ENCODE results near the gene OR51F2. TPM values are rescaled to one million over a fixed set of nuclear protein-coding genes. Genes with fewer than 3 reads are reported as not detected.

The OR51F2 gene
- total and polyA plus RNA-seq, 2 donors from 2014 or later, result not detected

- intact Hi-C loops (cut with DNase I), result no loop called here
- H3K4me3 ChIP-seq (ENCODE audit: low read length in 3 of 3), result no peak overlapping the region
- H3K4me1 ChIP-seq (ENCODE audit: control insufficient read depth in 2 of 3, insufficient read depth in 2 of 3, low read depth in 1 of 3, low read length in 3 of 3), result no peaks in the 10 kb centered on the region
- H3K9me3 ChIP-seq (ENCODE audit: control insufficient read depth in 2 of 3, insufficient read depth in 1 of 3, low read length in 3 of 3), result no peaks in the 10 kb centered on the region
- no peaks in the 10 kb centered on the region for H3K27me3 ChIP-seq (ENCODE audit: control insufficient read depth, insufficient read depth, low read length)
- FAIRE-seq (no peak), DNase-seq (peak in 1 of 5 donors; percentile 35)
- TF ChIP-seq CTCF (IDR thresholded peaks at IDR 0.05; ENCODE audit: borderline replicate concordance, extremely low read depth, insufficient read depth), result no peak
- H3K36me3 ChIP-seq (ENCODE audit: control insufficient read depth in 2 of 3, insufficient read depth in 3 of 3, low read length in 3 of 3), result no peaks in the 10 kb centered on the region
- no peak overlapping the region for H3K27ac ChIP-seq (ENCODE audit: low read depth in 2 of 2, low read length in 2 of 2)
- no peak overlapping the region for H3K9ac ChIP-seq (ENCODE audit: low read length in 3 of 3)
These were observed 9.8 kb downstream of the OR51F2 start for GRCh38 chr11:4830909-4831308.

DNA sequence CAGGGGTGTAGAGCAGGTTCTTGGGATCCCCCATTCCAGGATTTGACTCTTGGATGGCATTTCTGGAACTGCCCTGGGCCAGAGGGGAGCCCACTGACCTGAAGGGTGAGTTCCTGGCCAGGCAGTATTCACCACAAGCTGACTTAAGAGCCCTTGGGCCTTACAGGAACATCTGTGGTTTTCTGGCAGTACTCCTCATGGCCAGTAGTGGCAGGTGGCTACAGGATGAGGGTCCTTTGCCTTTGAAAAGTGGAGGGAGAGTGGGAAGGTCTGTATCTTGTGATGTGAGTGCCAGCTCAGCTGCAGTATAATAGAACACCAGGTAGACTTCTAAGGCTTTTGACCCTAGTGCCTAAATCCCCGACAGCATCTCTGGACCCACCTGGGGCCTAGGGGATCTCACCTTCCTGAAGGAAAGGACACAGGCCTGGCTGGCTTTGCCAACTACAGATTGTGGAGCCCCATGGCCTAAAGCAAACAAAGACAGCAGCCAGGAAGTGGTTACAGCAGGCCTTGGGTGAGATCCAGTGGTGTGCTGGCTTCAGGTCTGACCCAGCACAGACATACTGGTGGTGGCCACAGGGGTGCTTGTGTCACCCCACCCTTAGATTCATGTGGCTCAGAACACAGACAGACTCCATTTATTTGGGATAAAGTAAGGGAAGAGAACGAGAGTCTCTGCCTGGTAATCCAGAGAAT is 18.9 kb downstream of the OR51F2 start:
- no peaks in the 10 kb centered on the region for H3K27me3 ChIP-seq (ENCODE audit: control insufficient read depth, insufficient read depth, low read length)
- TF ChIP-seq CTCF (IDR thresholded peaks at IDR 0.05; ENCODE audit: borderline replicate concordance, extremely low read depth, insufficient read depth), result no peak
- no peak for DNase-seq

DNA sequence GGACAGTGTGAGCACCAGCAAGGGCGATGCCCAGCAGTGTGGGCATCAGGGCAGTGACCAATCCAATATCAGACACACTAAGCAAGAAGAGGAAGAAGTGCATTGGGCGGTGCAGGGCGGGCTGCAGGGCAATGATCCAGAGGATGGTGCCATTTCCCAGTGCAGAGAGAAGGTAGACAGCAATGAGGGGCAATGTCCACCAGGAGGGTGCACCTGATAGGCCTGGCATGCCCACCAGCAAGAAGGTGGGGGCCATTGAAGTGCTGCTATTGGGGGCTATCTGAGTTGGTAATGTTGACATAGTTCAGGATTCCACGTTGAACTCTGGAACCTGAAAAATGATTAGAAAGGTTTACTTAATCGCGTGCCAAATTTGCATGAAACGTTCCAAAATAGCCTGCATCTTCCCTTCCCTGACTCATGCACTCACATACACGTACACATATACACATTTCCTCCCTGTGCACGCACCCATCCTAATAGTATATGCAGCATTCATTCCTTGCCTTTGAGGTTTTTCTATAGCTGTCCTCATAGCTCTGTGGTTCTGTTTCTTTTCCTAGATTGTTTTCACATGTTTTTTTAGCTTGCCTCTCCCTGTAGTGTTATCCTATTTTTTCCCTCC is 27.9 kb downstream of the OR51F2 start, which contains the start of gene OR51S1:
Gene OR51S1 (minus strand): TSS at position 301 of the 625 bp plus-strand sequence. CDS start 0 bp downstream, at position 301.
- H3K36me3 ChIP-seq (ENCODE audit: control insufficient read depth in 2 of 3, insufficient read depth in 3 of 3, low read length in 3 of 3), result no peaks in the 10 kb centered on the region
- H3K9me3 ChIP-seq (ENCODE audit: control insufficient read depth in 2 of 3, insufficient read depth in 1 of 3, low read length in 3 of 3), result no peaks in the 10 kb centered on the region
- no peak within 1 kb of the TSS for H3K4me3 ChIP-seq (ENCODE audit: low read length in 3 of 3)
- no peaks in the 10 kb centered on the region for H3K4me1 ChIP-seq (ENCODE audit: control insufficient read depth in 2 of 3, insufficient read depth in 2 of 3, low read depth in 1 of 3, low read length in 3 of 3)
- intact Hi-C loops (cut with DNase I), result no loop called here
- no peak within 1 kb of the TSS for H3K9ac ChIP-seq (ENCODE audit: low read length in 3 of 3)
- FAIRE-seq, result no peak
- DNase-seq, result no peak
- no peaks in the 10 kb centered on the region for H3K27me3 ChIP-seq (ENCODE audit: control insufficient read depth, insufficient read depth, low read length)
- no peak for TF ChIP-seq CTCF (IDR thresholded peaks at IDR 0.05; ENCODE audit: borderline replicate concordance, extremely low read depth, insufficient read depth)
- no peak within 1 kb of the TSS for H3K27ac ChIP-seq (ENCODE audit: low read depth in 2 of 2, low read length in 2 of 2)

More for the DNA sequence above, 18.9 kb downstream of the OR51F2 start:
- no peaks in the 10 kb centered on the region for H3K4me1 ChIP-seq (ENCODE audit: control insufficient read depth in 2 of 3, insufficient read depth in 2 of 3, low read depth in 1 of 3, low read length in 3 of 3)
- H3K9me3 ChIP-seq (ENCODE audit: control insufficient read depth in 2 of 3, insufficient read depth in 1 of 3, low read length in 3 of 3), result no peaks in the 10 kb centered on the region
- H3K27ac ChIP-seq (ENCODE audit: low read depth in 2 of 2, low read length in 2 of 2), result no peak overlapping the region
- H3K4me3 ChIP-seq (ENCODE audit: low read length in 3 of 3), result no peak overlapping the region
- intact Hi-C loops (cut with DNase I), result no loop called here
- no peak for FAIRE-seq
- no peak overlapping the region for H3K9ac ChIP-seq (ENCODE audit: low read length in 3 of 3)
- H3K36me3 ChIP-seq (ENCODE audit: control insufficient read depth in 2 of 3, insufficient read depth in 3 of 3, low read length in 3 of 3), result no peaks in the 10 kb centered on the region

Data from kidney (tissue), 14 donors.